Activated T-cell treated with anti-CD3 and anti-CD28 coated beads for 48 hours (primary cell): ENCODE measurements around the gene ARID3C.
A peak's percentile ranks its signal among the peaks of the same experiment; 100 is the strongest.

Experiments
- DNase-seq: peaks from one replicate; pipeline ENCODE4 v3.0.0-alpha.2; 2020; ENCODE audit warnings: low read depth

Gene ARID3C

GRCh38 chr9:34627716-34628655, 880 bp downstream of the ARID3C start:
- no peak for DNase-seq

- DNase-seq, result no peak
These were observed 3.7 kb downstream of the ARID3C start for GRCh38 chr9:34625186-34625486.

GRCh38 chr9:34624475-34625185, 4.2 kb downstream of the ARID3C start:
- DNase-seq, result no peak

- no peak for DNase-seq
These were observed 5.3 kb downstream of the ARID3C start for GRCh38 chr9:34623374-34624235.

- peak; percentile 84 for DNase-seq
These were observed 8.5 kb downstream of the ARID3C start, which contains the start of gene DCTN3 for GRCh38 chr9:34620061-34620994. TSS of gene DCTN3 (minus strand) at chr9:34620495. CDS start at chr9:34620464, 31 bp downstream.

GRCh38 chr9:34615132-34615531, 13.7 kb downstream of the ARID3C start:
- DNase-seq, result no peak

- peak; percentile 63 for DNase-seq
These were observed 16.0 kb downstream of the ARID3C start for GRCh38 chr9:34612788-34613390.

GRCh38 chr9:34611811-34612787, 16.8 kb downstream of the ARID3C start, which contains the start of gene RPP25L:
TSS of gene RPP25L (minus strand) at chr9:34612097. CDS start at chr9:34611296, 801 bp downstream.
- peak; percentile 89 for DNase-seq

- DNase-seq, result no peak
These were observed 17.5 kb downstream of the ARID3C start for GRCh38 chr9:34611251-34611810.

GRCh38 chr9:34610434-34611206, 18.2 kb downstream of the ARID3C start:
- no peak for DNase-seq

GRCh38 chr9:34607331-34607730, 21.5 kb downstream of the ARID3C start:
- DNase-seq, result no peak

GRCh38 chr9:34606905-34607304, 22.0 kb downstream of the ARID3C start:
- DNase-seq, result no peak

GRCh38 chr9:34606190-34606589, 22.7 kb downstream of the ARID3C start:
- no peak for DNase-seq

GRCh38 chr9:34603610-34604231, 25.1 kb downstream of the ARID3C start:
- DNase-seq, result peak; percentile 71

- no peak for DNase-seq
These were observed 26.8 kb downstream of the ARID3C start for GRCh38 chr9:34601937-34602573.

GRCh38 chr9:34600908-34601307, 28.0 kb downstream of the ARID3C start:
- DNase-seq, result no peak

GRCh38 chr9:34599546-34599945, 29.3 kb downstream of the ARID3C start:
- no peak for DNase-seq
